ENCODE measurements around the gene HERPUD1. TPM values are rescaled to one million over a fixed set of nuclear protein-coding genes. Genes with fewer than 3 reads are reported as not detected.

HERPUD1 gene
- total RNA-seq, 1 experiment from 2014 or later = 180 TPM

Other genes starting within 250 kb of the HERPUD1 start
- gene MT1X, start 249.7 kb upstream of the HERPUD1 start, total RNA-seq (2014; rRNA removed; shearing (Covaris generic)) = 17.2 and 17.8 TPM in 2 replicates
- gene NUP93, start 202.0 kb upstream of the HERPUD1 start, total RNA-seq (2014; rRNA removed; shearing (Covaris generic)) = 132 and 134 TPM in 2 replicates
- gene SLC12A3, start 66.9 kb upstream of the HERPUD1 start, total RNA-seq (2014; rRNA removed; shearing (Covaris generic)) = not detected in 2 replicates
- not detected in 2 replicates for gene CETP, start 29.8 kb downstream of the HERPUD1 start, total RNA-seq (2014; rRNA removed; shearing (Covaris generic))
- 3.5 and 6.9 TPM in 2 replicates for gene NLRC5, start 57.4 kb downstream of the HERPUD1 start, total RNA-seq (2014; rRNA removed; shearing (Covaris generic))
- 22.0 and 26.9 TPM in 2 replicates for gene CPNE2, start 160.4 kb downstream of the HERPUD1 start, total RNA-seq (2014; rRNA removed; shearing (Covaris generic))

Data from SK-MEL-5 (cell line).